GM15510 (cell line): Measurements from ENCODE around the gene IPP.

Experiments used
- POLR2A ChIP-seq: IDR thresholded peaks from 3 replicates; pipeline ENCODE4 v1.6.1; 2011; ENCODE audit warnings: borderline replicate concordance; ENCODE audit not compliant: insufficient read length; ENCODE audit errors: extremely low read depth

The IPP gene

GRCh38 chr1:45660336-45660735 lies 90.1 kb downstream of the IPP start:
- TF ChIP-seq POLR2A, result no peak

- TF ChIP-seq POLR2A, result no peak
Observed at GRCh38 chr1:45659222-45659621, 91.2 kb downstream of the IPP start.

GRCh38 chr1:45658171-45658570 lies 92.3 kb downstream of the IPP start:
- TF ChIP-seq POLR2A, result no peak

- no peak for TF ChIP-seq POLR2A
Observed at GRCh38 chr1:45656573-45657226, 93.8 kb downstream of the IPP start.

GRCh38 chr1:45654540-45655280 lies 95.7 kb downstream of the IPP start:
- no peak for TF ChIP-seq POLR2A
